DMS 273 treated with DMSO at 0.1 percent for 48 hours (cell line): ENCODE measurements around the gene PKP3.
"Not testable (repeated sequence)": the region's sequence is repeated elsewhere in the genome, so short reads cannot be mapped to it uniquely, and the experiment has no call there.

ENCODE experiments used
- DNase-seq: peaks from one replicate; lab custom pipeline; 2025; lab: John Stamatoyannopoulos, UW

PKP3 gene

DNA sequence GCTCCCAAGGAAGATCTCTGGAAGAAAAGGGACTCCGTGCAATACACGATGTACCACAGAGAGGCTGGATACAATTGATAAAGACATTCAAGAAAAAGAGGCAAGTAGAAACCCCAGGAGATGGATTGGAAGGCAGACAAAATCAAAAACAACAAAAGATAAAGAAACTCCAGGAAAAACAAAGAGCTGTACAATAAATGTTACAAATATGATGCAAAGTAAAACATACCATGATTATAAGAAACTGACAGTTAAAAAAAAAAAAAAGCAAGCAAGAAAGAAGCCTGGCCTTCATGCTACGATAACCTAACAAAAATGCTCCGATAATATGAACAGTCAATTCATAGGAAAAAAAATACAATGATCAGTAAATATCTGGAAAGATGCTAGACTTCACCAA lies 31.3 kb downstream of the PKP3 start:
- no peak for DNase-seq

DNA sequence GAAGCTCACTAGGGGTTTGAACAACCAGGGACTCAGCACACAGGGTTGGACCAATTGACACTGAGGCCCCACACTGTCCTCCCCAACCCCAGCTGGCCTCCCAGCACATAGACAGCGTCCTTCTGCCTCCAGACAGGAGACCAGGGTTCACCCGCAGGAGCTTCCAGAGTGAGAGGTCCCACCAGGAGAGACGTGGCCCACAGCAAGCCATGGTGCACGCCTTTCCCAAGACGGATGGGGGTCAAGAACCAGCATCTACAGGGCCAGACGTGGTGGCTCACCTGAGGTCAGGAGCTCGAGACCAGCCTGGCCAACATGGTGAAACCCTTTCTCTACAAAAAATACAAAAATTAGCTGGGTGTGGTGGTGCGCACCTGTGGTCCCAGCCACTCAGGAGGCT lies 32.8 kb downstream of the PKP3 start:
- DNase-seq = no peak

DNA sequence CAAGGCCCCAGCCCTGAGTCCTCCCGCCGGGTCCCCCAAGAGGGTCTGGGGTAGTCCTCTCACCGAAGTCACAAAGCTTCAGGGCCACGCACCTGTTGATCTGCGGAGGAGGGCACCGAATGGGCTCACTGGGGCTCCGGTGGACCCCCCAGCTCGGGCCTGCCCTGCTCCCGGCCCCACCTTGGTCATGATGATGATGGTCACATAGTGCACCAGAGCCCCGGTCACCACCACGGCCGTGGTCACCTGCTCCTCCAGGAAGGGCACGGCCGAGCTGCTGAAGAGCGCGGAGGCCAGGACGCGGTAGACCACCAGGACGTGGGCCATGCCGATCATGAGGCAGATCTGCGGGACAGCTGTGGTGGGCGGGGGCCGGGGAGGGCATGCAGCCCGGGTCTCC lies 34.3 kb downstream of the PKP3 start:
- DNase-seq = no peak

DNA sequence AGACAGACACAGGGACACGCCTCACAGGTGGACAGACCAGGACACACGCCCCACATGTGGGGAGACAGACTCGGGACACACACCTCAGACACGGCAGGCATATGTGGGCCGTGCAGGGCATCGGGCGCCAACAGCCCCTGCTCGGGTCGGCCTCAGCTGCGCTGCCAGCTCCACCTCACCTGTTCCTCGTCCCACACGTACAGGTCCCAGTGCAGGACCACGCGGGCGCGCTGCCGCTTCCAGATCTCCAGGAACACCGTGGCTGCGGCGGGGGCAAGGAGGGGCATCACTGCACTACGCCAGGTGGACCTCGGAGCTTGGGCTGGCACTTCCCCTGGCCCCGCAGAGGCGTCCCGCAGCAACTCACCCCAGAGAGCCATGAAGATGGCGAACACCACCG lies 35.4 kb downstream of the PKP3 start:
- DNase-seq = no peak

DNA sequence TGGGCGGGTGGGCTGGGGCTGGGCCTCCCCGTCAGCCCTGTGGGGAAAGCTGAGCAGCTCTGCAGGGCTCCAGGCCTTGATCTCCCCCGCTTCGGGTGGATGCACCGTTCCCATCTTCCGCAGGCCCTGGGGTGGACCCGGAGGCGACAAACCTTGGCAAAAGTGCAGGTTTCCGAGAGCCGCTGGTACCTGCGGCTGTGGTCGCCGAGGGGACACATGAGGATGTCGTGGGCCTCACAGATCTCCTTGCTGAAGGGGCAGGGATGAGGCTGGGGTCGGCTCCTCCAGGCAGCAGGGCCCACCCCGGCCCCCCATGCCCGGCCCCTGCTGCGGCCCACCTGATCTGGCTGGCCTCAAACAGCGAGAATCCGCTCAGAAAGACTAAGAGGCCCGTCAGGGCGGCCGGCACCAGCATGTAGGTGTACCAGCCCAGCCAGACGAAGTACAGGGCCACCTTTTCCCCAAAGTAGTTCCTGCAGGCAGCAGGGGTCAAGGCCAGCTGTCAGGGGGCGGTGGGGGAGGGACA lies 36.0 kb downstream of the PKP3 start:
- DNase-seq = no peak

DNA sequence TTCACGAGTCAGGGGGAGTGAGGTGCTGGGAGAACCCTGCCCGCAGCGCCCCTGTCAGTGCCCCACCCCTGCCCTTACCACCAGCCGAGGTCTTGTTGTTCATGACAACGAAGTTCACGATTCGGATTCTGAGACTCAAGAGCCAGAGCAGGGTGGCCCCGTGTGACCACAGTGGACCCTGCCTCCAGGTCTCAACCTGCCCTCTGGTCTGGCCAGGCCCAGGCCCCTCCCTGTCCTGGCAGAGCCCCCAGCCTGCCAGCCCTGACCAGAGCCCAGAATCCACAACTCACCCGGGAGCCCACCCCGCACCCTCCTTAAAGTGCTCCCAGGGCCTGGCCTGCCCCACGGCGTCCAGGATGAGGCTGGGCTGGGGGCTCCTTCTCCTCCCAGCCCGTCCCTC lies 37.9 kb downstream of the PKP3 start:
- no peak for DNase-seq

DNA sequence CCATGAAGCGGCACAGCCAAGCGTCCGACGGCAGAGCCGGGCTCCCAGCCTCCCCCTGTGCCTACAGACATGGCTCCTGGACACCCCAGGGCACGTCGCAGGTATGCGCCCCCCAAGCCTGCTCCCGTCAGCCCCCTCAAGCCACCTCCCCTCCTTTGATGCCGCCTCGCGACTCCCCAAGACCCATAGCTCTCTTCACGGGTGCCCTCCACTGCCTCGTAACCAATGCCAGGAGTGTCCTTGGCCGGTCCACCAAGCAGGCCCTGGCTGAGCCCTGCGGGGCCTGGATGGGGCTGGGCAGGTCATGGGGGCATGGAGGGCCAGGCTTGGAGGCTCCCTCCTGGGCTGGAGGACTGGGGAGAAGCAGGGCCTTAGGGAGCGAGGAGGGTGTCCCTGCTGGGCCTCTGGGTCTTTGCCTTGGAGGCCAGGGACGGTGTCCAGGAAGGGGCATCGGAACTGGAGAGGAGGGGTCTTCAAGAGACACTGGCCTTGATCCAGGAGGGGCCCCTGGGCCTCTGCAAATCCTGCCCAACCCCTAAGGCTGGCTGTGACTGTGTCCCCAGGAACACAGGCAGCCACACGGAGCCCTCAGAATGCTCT lies 38.6 kb downstream of the PKP3 start:
- DNase-seq = no peak

DNA sequence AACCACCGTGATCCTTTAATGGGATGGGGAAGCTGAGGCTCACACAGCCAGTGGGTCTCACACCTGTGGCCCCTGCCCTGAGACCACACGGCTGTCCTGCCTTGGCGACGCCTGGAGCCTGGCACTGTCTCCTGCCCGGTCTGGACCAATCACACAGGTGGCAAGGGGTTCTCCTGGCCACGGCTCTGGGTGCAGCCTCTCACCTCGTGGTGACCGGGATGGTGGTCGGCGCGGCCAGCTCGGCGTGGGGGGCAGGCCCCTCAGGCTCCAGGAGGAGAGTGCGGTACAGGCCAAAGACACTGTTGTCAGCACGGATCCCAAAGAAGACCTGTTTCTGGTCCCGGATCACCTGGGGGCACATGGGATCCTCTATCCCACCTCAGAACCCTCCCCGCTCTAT lies 39.1 kb downstream of the PKP3 start:
- DNase-seq = no peak

DNA sequence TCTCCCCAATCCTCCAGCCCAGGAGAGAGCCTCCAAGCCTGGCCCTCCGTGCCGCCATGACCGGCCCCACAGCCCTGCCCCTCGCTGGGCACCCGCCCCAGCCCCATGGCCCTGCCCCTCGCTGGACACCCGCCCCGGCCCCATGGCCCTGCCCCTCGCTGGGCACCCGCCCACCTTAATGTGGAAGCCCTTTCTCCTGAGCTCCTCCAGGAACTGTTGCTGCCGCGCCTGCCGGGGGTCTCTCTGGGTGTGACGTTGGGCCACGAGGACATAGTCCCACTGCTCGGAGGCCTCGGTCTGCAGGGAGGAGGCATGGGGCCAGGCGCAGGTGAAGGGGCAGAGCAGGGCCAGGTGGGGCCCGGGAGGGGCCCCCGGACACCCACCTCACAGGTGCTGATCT lies 39.6 kb downstream of the PKP3 start:
- no peak for DNase-seq

DNA sequence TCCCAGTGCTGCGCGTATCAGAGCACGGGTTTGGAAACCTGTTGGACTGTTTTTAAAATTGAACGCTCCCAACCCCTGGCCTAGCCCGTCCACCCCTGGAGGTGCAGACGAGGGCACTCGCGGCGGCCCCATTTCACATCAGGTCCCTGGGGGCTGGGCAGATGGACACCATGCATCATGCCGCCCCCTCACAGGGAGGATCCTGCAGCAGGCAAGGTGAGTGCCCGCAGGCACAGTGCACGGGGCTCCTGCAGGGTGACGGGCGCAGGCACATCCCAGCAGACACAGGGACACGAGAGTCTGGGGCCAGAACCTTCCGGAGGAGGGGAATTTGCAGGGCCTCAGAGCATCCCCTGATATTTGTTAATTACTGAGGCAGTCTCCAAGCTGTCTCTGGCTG lies 40.5 kb downstream of the PKP3 start:
- DNase-seq = no peak

DNA sequence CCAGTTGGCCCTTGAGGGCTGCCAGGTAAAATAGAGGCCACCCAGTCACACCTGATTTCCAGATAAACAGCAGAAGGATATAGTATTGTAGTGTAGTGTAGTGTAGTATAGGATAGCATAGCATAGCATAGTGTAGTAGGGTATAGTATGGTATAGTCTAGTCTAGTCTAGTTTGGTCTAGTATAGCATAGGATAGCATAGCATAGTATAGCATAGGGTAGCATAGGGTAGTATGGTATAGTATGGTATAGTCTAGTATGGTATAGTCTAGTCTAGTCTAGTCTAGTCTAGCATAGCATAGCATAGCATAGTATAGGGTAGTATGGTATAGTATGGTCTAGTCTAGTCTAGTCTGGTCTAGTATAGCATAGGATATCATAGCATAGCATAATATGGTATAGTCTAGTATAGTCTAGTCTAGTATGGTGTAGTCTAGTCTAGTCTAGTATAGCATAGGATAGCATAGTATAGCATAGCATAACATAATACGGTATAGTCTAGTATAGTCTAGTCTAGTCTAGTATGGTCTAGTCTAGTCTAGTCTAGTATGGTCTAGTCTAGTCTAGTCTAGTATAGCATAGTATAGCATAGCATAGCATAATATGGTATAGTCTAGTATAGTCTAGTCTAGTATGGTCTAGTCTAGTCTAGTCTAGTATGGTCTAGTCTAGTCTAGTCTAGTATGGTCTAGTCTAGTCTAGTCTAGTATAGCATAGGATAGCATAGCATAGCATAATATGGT lies 41.2 kb downstream of the PKP3 start:
- DNase-seq = not testable (repeated sequence)

DNA sequence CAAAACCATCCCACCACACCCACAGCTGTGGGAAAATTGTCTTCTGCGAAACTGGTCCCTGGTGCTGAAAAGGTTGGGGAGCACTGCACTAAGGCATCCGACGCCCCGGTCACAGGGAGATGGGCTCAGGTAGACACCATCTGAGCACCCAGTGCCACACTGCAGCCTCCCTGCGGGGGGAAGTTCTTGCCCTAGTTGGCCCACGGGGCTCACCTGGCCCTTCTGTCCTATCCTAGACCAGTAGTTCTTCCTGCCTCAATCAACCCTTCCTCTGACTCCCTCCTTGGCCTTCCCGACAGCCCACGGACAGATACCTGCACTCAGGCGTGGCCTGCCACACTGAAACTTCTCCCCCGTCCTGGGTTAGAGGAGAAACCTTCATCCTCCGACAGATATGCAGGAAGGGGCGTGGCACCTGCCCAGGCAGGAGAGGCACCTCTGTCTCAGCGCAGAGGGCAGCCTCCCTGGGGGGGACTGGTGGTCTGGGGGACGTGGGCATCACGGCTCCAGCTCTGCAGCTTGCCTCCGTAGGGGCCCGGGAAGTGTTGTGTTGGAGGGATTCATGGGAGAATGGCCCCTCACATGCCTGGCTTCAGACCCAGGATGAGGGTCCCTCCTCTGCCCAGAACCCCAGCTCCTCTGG lies 43.3 kb downstream of the PKP3 start:
- no peak for DNase-seq

DNA sequence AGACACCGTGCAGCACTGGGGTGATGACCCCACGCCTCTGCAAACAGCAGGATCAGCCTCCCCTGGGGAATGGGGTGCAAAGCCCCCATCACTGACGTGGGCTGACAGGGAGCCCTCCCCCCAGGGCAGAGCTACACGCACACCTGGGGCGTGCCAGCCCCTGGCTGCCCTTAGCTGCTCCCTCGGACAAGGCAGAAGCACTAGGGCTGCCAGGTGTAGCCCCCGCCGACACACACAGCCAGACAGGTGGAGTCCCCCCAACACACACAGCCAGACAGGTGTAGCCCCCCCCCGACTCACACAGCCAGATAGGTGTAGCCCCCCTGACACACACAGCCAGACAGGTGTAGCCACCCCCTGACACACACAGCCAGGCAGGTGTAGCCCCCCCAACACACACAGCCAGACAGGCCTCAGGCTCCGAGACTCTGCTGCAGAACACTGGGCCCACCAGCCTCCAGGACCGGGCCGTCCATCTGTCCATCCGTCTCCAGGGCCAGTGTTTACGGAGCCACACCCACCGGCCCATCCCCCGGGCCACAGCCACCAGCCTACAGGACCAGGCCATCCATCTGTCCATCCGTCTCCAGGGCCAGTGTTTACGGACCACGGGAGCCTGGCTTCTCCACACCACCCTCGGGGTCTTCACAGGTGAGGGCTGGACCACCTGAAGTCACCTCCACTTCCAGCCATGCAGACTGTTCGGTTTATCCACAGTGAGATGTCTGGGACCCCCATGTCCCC lies 44.3 kb downstream of the PKP3 start:
- no peak for DNase-seq

DNA sequence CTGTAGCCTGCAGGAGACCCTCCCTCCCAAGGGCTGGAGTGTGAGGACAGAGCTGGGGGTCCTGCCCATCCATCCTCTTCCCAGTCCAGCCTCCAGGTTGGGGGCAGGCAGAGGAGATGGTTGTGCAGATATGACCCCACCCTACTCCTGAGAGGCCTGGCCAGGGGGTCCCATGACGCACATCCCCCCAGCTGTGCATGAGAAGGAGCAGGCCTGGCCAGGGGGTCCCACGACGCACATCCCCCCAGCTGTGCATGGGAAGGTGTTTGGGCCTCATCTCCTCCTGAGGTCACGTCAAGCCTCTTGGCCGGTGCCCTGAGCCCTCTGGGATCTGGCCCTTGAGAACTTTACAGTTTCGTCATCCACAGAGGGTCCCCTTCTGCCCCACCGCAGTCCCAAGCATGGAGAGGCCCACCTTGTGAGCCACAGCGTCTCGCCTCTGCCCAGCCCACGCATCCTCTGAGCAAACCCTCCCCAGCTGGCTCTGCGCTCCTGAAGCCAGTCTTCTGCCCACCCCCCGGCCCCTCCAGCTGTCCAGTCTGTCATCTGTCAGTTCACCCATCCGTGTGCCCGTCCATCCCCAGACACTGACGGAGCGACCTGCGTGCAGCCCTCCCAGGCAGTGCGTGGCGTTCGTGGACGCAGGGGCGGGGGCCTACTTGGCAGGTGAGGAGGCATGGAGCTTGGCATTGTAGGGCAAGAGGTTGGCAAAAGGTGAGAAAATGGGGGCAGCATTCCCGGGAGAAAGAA lies 45.5 kb downstream of the PKP3 start:
- DNase-seq = no peak

DNA sequence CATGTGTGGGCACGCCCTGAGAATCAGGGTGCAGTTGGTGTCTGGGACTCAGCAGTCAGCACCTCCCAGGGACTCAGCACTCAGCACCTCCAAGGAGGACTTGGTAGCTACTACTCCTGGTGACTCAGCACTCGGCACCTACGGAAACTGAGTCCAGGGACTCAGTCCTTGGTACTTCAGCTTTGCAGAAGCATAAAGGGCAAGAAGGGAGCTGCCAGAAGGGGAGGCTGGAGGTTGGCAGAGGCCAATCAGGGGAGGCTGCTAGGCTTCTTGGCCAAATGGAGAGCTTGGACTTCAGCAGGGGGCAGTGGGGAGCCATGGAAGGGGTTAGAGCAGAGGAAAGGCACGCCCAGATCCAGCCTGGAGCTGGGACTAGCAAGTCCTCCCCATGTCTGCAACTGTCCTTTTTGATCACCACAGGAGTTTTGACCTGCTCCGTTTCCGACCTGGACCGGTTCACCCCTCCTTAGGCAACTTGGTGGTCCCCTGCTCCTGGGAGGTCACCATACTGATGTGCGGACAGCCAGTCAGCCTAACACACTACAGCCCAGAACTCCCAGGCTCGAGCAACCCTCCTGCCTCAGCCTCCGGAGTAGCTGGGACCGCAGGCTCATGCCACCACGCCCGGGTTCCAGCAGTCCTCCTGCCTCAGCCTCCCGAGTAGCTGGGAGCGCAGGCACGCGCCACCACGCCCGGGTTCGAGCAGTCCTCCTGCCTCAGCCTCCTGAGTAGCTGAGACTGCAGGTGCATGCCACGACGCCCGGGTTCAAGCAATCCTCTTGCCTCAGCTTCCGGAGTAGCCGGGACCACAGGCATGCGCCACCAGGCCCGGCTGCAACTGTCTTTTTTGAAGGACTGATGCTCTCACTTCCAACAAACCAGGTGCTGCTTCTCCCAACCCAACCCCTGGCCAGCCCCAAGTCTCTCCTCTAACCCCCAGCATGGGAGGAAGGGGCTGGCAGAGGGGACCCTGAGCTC lies 46.3 kb downstream of the PKP3 start:
- DNase-seq = no peak

DNA sequence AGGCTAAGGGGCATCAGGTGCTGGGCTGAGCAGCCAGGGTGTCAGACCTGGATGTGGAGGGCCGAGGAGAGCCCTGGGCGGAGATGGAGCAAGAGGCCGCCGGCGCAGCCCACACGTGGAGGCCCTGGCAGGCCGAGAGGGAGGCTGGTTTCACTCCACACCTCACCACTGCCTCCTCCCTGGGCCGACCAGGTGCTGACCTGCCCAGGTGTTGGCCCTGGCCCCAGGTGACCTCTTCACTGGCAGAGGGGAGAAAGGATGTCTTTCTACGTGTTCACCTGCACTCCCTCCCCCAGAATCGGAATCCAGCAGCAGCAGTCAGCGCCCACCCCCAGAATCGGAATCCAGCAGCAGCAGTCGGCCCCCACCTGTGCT lies 47.0 kb downstream of the PKP3 start:
- DNase-seq = no peak

DNA sequence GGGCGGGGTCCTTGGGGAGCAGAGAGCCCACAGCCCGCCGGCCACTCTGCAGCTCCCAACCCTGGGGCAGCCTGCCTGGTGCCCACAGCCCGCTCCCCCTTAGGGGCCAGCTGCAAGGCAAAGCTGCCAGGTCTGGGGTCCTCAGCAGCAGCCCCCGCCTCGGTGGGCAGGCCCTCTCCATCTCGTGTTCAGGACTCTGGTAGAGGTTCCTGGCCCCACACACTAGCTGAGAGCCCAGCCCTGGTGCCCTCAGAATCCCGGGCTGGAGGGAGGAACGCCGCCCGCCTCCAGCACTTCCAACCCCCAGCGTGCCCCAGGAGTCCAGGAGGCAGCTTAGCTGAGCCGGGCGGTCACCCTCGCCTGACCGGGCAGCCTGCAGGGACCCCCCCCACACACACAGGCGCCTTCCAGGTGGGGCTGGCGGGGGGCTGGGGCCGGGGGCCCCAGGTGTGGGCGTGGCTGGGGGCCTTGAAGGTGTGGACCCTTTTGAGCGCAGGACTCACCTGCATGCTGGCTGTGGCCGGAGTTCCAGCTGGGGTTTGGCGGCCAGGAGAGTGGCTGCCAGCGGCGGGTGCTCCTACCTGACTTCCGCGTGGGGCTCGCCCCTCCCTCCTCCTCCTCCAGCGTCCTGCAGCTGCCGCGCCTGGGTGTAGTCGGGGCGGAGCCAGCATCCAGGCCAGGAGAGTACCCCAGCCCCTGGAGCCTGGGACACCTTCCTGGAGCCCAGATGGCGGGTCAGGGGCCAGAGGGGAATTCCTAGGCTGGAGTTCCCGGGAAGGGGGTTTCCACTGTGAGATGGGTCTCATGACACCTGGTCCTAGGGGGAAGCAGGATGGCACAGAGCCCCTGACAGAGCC lies 47.6 kb downstream of the PKP3 start, which contains the start of gene ANO9:
Gene ANO9 (minus strand): TSS at position 594 of the 857 bp plus-strand sequence. CDS start 85 bp downstream, at position 509.
- no peak for DNase-seq

DNA sequence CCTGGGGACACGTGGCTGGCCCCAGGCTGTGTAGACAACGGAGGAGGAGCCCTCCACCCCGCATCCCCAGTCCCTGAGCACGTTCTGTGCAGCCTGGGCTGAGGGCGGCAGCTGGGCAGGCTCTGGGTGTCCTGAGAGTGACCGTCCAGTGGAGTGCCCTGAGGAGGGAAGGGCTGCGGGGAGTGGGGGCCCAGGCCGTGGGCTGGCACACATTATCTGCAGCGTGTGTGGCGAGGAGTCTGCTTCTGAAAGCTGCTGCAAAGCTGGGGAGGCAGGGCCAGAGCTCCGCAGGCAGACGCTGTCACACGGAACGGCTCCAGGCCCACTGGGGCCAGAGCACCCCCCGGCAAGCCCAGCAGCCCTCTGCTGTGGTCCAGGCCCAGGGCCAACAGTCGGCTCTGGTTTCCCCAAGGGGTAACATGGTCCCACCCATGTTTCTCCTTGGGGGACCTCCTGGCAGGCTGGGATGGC lies 48.6 kb downstream of the PKP3 start:
- no peak for DNase-seq

DNA sequence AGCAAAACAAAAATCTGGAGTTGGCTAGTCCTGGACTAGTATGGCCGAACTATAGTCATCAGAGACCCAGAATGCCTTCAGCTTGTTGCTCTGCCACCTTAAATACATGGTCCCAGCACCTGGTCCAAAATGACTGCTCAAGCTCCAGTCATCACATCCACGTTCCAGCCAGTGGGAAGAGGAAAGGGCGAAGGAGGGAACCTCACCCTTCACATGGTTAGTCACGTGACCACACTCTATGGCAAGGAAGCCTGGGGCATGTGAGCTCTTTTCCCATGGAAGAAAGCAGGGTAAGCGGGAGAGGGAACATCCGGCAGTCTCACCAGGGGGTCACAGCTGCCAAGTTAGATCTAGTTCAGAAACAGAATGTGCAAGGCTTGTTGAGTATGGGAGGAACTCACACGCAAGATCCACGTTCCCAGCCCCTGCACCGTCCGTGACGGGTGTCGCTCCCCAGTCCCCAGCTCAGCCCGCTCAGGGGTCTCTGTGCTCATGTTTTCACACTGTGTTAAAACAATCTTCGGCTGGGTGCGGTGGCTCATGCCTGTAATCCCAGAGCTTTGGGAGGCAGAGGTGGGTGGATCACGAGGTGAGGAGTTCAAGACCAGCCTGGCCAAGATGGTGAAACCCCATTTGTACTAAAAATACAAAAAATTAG lies 49.7 kb downstream of the PKP3 start:
- peak; percentile 20 for DNase-seq
